ENCODE data around the gene LEPROT.

The LEPROT gene

DNA sequence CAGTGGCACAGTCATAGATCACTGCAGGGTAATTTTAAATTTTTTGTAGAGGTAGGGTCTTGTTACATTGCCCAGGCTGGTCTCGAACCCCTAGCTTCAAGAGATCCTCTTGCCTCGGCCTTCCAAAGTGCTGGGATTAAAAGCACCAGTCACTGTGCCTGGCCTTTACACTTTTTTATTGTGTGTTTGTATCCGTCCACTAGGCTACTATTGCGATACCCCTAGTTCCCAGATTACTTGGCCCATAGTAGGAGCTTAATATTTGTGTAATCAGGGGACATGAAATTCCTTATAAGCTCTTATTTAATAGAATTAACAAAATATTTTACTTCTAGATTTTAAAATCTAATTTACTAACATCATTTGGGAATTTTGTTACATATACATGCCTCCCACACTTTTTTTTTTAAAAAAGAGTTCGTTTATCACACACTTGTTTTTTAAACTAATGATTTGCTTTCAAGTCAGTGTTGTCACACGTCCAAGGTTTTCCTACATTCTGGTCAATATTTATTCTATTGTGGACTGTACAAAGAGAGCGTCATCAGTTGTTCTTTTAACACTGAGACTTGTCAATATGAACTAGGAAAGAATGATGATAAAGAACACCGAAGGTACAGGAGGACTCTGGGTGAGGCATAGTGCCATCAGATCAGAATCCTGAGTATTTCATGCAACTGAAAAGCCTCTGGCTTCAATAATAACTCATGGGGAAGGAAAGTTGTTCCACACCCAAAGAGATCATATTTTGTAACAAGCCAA, 63.7 kb downstream of the LEPROT start:
- TF ChIP-seq, protein P1, sequence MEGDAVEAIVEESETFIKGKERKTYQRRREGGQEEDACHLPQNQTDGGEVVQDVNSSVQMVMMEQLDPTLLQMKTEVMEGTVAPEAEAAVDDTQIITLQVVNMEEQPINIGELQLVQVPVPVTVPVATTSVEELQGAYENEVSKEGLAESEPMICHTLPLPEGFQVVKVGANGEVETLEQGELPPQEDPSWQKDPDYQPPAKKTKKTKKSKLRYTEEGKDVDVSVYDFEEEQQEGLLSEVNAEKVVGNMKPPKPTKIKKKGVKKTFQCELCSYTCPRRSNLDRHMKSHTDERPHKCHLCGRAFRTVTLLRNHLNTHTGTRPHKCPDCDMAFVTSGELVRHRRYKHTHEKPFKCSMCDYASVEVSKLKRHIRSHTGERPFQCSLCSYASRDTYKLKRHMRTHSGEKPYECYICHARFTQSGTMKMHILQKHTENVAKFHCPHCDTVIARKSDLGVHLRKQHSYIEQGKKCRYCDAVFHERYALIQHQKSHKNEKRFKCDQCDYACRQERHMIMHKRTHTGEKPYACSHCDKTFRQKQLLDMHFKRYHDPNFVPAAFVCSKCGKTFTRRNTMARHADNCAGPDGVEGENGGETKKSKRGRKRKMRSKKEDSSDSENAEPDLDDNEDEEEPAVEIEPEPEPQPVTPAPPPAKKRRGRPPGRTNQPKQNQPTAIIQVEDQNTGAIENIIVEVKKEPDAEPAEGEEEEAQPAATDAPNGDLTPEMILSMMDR (IDR thresholded peaks at IDR 0.05; ENCODE audit: low read depth, low read length): no peak
- H3K4me3 ChIP-seq (replicated peaks in 1 of 2; ENCODE audit: low read depth in 2 of 2, low read length in 2 of 2): no peak overlapping the region

More for the DNA sequence above, 63.7 kb downstream of the LEPROT start:
- DNase-seq (ENCODE audit: low read depth in 2 of 2): no peak
